ENCODE results near the gene C10orf143.
A peak's percentile ranks its signal among the peaks of the same experiment; 100 is the strongest.
"Not testable (repeated sequence)": the region's sequence is repeated elsewhere in the genome, so short reads cannot be mapped to it uniquely, and the experiment has no call there.

Gene C10orf143

DNA sequence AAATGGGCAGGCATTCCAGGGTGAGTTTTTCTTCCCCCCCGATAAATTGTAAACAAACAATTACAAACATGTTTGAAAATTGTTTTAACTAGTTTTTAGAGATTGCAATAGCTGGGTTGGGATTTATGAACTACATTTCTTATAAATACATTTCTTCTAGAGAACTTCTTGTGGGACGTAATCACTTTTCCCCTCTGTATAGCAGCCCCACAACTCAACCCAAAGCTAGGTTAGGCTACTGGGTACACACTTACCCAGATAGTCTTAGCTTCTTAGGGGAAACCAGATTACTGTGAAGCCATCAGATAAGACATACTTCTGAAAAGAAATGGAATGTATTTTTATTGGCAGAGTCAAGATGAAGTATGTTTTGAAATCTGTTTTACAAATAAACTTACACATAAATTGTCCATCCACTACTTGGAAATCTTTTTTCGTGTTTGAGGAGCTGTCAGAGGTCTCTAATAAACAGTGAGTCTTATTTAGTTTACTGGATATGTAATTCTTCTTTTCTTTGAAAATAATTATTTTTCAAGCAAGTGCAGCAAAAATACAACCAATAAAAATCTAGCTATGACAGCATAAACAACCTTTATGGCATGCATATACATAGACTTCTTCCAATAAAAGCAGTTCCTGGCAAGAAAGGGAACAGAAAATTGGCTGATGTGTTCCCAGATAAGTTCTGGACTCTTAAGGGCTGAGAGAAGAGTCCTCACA lies 17.6 kb upstream of the C10orf143 start:
- H3K36me3 Mint-ChIP-seq = no peaks in the 10 kb centered on the region
- H3K4me3 Mint-ChIP-seq = no peak overlapping the region
- ATAC-seq (replicated peaks) (no peak), DNase-seq (no peak)
- peaks cover 4 to 6% of the 10 kb centered on the region in 2 donors for H3K4me1 Mint-ChIP-seq
- H3K9me3 Mint-ChIP-seq = no peaks in the 10 kb centered on the region
- peaks cover 38 to 68% of the 10 kb centered on the region in 2 donors for H3K27me3 Mint-ChIP-seq
- no peak overlapping the region for H3K27ac Mint-ChIP-seq

DNA sequence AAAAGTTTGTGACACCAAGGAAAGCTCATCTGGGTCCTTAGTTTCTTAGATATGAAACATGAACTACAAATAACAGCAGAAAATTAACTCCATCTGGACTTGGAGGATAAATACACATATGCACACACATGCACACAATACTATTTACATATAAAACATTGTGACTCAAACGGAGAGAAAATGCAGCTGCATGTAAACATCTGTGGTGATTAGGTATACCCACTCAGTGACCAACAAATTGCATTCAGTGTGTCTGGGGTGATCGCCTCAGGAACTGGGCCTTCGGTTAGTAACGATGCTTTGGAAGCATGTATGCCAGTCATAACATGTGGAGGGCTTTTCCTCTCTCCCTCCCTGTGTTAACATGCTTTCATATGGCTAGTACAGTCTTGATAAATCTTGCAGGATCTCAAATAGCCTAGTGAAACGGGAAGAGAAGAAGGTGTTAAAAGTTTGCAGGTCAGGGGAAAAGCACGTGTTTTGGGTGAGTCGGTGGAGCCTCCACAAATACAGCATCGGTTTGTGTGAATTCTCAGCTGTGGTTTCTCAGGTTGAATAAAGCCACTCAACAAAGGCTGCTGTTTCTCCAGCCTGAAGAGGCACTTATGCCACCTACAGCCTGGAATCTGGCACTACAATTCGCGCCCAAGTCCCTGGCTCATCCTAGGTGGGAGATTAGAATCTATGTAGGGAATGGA lies 16.9 kb upstream of the C10orf143 start:
- DNase-seq (peak; percentile 43), ATAC-seq (replicated peaks) (peak; percentile 76 to 83)
- Mint-ChIP-seq H3K4me1 (peaks cover 4 to 6% of the 10 kb centered on the region in 2 donors), H3K4me3 (peak overlapping the region in 1 of 2 donors; percentile 14), H3K9me3 (no peaks in the 10 kb centered on the region), H3K27ac (no peak overlapping the region), H3K36me3 (no peaks in the 10 kb centered on the region), H3K27me3 (peaks cover 38 to 69% of the 10 kb centered on the region in 2 donors)

- Mint-ChIP-seq H3K9me3 (peaks cover 0 to 9% of the 10 kb centered on the region in 2 donors), H3K27ac (no peak overlapping the region), H3K36me3 (no peaks in the 10 kb centered on the region), H3K27me3 (peaks cover 11 to 15% of the 10 kb centered on the region in 2 donors), H3K4me3 (no peak overlapping the region), H3K4me1 (no peaks in the 10 kb centered on the region)
- DNase-seq = no peak
- no peak for ATAC-seq (replicated peaks)
Measured at GRCh38 chr10:130121486-130122079, 11.0 kb upstream of the C10orf143 start.

DNA sequence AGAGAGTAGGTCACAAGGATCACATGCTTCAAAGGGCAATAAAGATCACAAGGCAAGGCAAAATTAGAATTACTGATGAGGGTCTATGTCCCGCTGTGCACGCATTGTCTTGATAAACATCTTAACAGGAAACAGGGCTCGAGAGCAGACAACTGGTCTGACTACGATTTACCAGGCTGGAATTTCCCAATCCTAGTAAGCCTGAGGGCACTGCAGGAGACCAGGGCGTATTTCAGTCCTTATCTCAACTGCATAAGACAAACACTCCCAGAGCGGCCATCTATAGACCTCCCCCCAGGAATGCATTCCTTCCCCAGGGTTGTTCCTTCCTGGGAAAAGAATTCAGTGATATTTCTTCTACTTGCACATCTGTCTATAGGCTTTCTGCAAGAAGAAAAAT lies 6.9 kb upstream of the C10orf143 start:
- H3K27me3 Mint-ChIP-seq; H3K36me3 Mint-ChIP-seq; H3K27ac Mint-ChIP-seq; H3K4me1 Mint-ChIP-seq; DNase-seq; ATAC-seq (replicated peaks); H3K4me3 Mint-ChIP-seq: not testable (repeated sequence)
- H3K9me3 Mint-ChIP-seq = peaks cover 4 to 11% of the 10 kb centered on the region in 2 donors

- ATAC-seq (replicated peaks); H3K27ac Mint-ChIP-seq; H3K4me3 Mint-ChIP-seq; H3K4me1 Mint-ChIP-seq; H3K27me3 Mint-ChIP-seq; H3K36me3 Mint-ChIP-seq; DNase-seq: not testable (repeated sequence)
- peaks cover 4 to 12% of the 10 kb centered on the region in 2 donors for H3K9me3 Mint-ChIP-seq
Measured at GRCh38 chr10:130116942-130117341, 6.3 kb upstream of the C10orf143 start.

- peaks cover 4 to 9% of the 10 kb centered on the region in 2 donors for H3K9me3 Mint-ChIP-seq
- DNase-seq (no peak), ATAC-seq (replicated peaks) (no peak)
- no peak overlapping the region for H3K27ac Mint-ChIP-seq
- H3K4me1 Mint-ChIP-seq = peaks cover 20 to 29% of the 10 kb centered on the region in 2 donors
- H3K4me3 Mint-ChIP-seq = no peak overlapping the region
- H3K27me3 Mint-ChIP-seq = no peaks in the 10 kb centered on the region
- H3K36me3 Mint-ChIP-seq = peaks cover 4 to 12% of the 10 kb centered on the region in 2 donors
Measured at GRCh38 chr10:130112821-130113220, 2.2 kb upstream of the C10orf143 start.

DNA sequence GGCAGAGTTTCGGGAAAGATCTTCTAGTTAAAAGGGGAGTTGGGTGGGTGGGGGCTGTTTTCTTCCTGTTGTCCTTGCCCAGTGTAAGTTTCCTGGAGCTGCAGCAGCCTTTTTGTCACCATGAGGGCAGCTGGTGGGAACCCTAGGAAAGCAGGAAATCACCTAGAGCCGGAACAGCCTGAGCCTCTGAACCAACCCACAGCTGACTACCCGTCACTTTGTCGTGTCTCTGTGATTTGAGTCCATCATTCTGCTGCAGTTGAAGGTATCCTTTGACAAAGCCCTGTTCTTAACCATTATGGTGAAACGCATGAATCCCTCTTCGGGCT lies 1.2 kb upstream of the C10orf143 start:
- Mint-ChIP-seq H3K9me3 (peaks cover 4% of the 10 kb centered on the region in 2 donors), H3K27me3 (no peaks in the 10 kb centered on the region), H3K36me3 (peaks cover 4 to 17% of the 10 kb centered on the region in 2 donors)

GRCh38 chr10:130111113-130111851 lies 652 bp upstream of the C10orf143 start:
- H3K4me3 Mint-ChIP-seq = peak overlapping the region; percentile 96 to 98
- ATAC-seq (replicated peaks) (peak; percentile 86), DNase-seq (peak; percentile 94)
- H3K4me1 Mint-ChIP-seq = peaks cover 28 to 44% of the 10 kb centered on the region in 2 donors
- peaks cover 4 to 18% of the 10 kb centered on the region in 2 donors for H3K36me3 Mint-ChIP-seq
- peak overlapping the region; percentile 99 for H3K27ac Mint-ChIP-seq
- H3K9me3 Mint-ChIP-seq = peaks cover 2 to 3% of the 10 kb centered on the region in 2 donors
- no peaks in the 10 kb centered on the region for H3K27me3 Mint-ChIP-seq

More for the DNA sequence above, 1.2 kb upstream of the C10orf143 start:
- H3K4me3 Mint-ChIP-seq = peak overlapping the region; percentile 96 to 98
- H3K27ac Mint-ChIP-seq = peak overlapping the region; percentile 99
- H3K4me1 Mint-ChIP-seq = peaks cover 24 to 39% of the 10 kb centered on the region in 2 donors
- DNase-seq (no peak), ATAC-seq (replicated peaks) (no peak)

DNA sequence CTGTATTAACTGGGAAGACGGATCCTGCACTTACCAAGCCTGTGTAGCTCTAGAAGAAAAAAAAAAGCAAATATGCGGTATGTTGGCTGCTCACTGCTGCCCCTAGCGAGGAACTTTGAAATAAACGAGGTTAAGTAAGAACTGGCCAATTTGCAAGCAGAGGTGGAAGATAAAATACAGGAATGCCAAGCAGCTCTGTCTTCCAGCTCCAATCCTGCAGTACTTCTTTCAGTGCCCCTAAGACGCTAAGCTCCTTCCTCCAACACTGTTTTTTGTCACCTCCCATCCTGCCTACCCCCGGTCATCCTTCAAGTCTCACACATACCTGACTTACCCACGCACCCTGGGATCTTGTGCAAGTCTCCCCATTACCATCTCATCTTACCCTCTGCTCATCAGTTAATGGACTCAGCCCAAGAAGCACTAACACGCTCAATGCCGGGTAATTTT lies 809 bp downstream of the C10orf143 start:
- Mint-ChIP-seq H3K27me3 (no peaks in the 10 kb centered on the region), H3K27ac (peak overlapping the region; percentile 99), H3K4me3 (peak overlapping the region; percentile 96 to 98), H3K36me3 (peaks cover 10 to 21% of the 10 kb centered on the region in 2 donors), H3K4me1 (peaks cover 29 to 51% of the 10 kb centered on the region in 2 donors), H3K9me3 (peaks cover 0 to 2% of the 10 kb centered on the region in 2 donors)
- DNase-seq = peak; percentile 60
- no peak for ATAC-seq (replicated peaks)

DNA sequence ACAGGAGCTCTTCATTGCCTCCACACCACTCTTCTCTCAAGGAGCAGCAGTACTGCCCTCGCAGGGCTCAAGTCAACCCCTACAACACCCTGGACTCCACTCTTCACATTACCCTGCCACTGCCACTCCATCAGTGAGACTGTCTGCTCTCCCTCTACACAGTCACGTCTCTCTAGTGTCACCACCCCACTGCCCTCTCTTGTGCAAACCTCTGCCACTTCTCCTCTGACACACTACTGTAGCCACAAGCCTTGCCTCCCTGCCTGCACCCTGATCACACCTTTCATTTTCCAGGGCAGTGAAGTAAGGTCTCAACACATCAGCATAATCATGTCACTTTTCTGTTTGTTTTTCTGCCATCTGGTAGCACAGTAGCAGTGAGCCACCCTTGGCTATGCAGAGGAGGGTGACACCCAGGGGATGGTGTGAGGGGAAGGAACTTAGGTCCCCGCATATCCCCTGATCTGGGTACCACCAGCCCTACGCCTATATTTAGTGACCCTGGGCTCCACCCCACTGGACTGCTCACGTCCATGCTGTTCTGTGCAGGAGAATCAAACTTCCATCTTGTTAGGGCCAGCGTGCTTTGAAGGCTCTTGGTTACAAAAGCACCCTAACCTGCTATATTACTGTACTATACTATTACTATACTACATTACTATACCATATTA lies 1.6 kb downstream of the C10orf143 start:
- Mint-ChIP-seq H3K36me3 (peaks cover 10 to 24% of the 10 kb centered on the region in 2 donors), H3K27me3 (no peaks in the 10 kb centered on the region), H3K4me1 (peaks cover 29 to 51% of the 10 kb centered on the region in 2 donors), H3K9me3 (peaks cover 0 to 2% of the 10 kb centered on the region in 2 donors), H3K4me3 (peak overlapping the region; percentile 96 to 98), H3K27ac (peak overlapping the region; percentile 75)
- no peak for DNase-seq
- ATAC-seq (replicated peaks) = no peak

- Mint-ChIP-seq H3K4me3 (peak overlapping the region; percentile 26 to 59), H3K4me1 (peaks cover 27 to 51% of the 10 kb centered on the region in 2 donors), H3K27ac (peak overlapping the region; percentile 69), H3K36me3 (peaks cover 10 to 29% of the 10 kb centered on the region in 2 donors)
- not testable (repeated sequence) for ATAC-seq (replicated peaks); DNase-seq; H3K9me3 Mint-ChIP-seq; H3K27me3 Mint-ChIP-seq
Measured at GRCh38 chr10:130108146-130108545, 2.5 kb downstream of the C10orf143 start.

- Mint-ChIP-seq H3K4me1 (peaks cover 23 to 42% of the 10 kb centered on the region in 2 donors), H3K36me3 (peaks cover 10 to 30% of the 10 kb centered on the region in 2 donors), H3K27ac (no peak overlapping the region), H3K27me3 (no peaks in the 10 kb centered on the region), H3K4me3 (no peak overlapping the region), H3K9me3 (no peaks in the 10 kb centered on the region)
- DNase-seq = no peak
- no peak for ATAC-seq (replicated peaks)
Measured at GRCh38 chr10:130105724-130106123, 4.9 kb downstream of the C10orf143 start.

- ATAC-seq (replicated peaks) (no peak), DNase-seq (no peak)
- H3K4me3 Mint-ChIP-seq = no peak overlapping the region
- peaks cover 12 to 43% of the 10 kb centered on the region in 2 donors for H3K36me3 Mint-ChIP-seq
- H3K27ac Mint-ChIP-seq = no peak overlapping the region
- H3K27me3 Mint-ChIP-seq = no peaks in the 10 kb centered on the region
- no peaks in the 10 kb centered on the region for H3K9me3 Mint-ChIP-seq
- H3K4me1 Mint-ChIP-seq = no peaks in the 10 kb centered on the region
Measured at GRCh38 chr10:130099344-130099743, 11.3 kb downstream of the C10orf143 start.

Data from stimulated activated naive B cell treated with anti-CD40 and anti-IgM and Interleukin-4, amounts not matched to agents 10 μg/mL and 1 μg/mL and 100 μg/mL, for 72 hours (primary cell).